Naive B cell (primary cell): Measurements from ENCODE around the gene TAOK1. TPM values are rescaled to one million over a fixed set of nuclear protein-coding genes. Genes with fewer than 3 reads are reported as not detected.

ENCODE experiments used
- ATAC-seq, 2 donors: fragments of 150-1000 bp; cut with Tn5 transposase; 2 replicates each; pipeline ENCODE4 v1.10.0; 2021; ENCODE audit warnings: low read depth in 2 of 2, mild to moderate bottlenecking in 2 of 2, moderate library complexity in 2 of 2
- DNase-seq: peaks from one replicate; pipeline ENCODE4 v3.0.0; 2022
- H3K27ac Mint-ChIP-seq, 6 donors: one replicate each; pipeline ENCODE4 v1.8.0; 2020 to 2022; ENCODE audit warnings: mild to moderate bottlenecking in 6 of 6, mixed read lengths in 6 of 6, moderate library complexity in 5 of 6, inconsistent platforms in 2 of 6
- H3K27me3 Mint-ChIP-seq, 3 donors: one replicate each; pipeline ENCODE4 v1.8.0; 2021 to 2022; ENCODE audit warnings: mixed read lengths in 3 of 3, mild to moderate bottlenecking in 1 of 3
- H3K36me3 Mint-ChIP-seq, 2 donors: one replicate each; pipeline ENCODE4 v1.8.0; 2020 to 2022; ENCODE audit warnings: mixed read lengths in 2 of 2, inconsistent platforms in 1 of 2, mild to moderate bottlenecking in 1 of 2
- H3K4me1 Mint-ChIP-seq, 3 donors: one replicate each; pipeline ENCODE4 v1.8.0; 2020 to 2022; ENCODE audit warnings: mixed read lengths in 3 of 3, inconsistent platforms in 1 of 3, mild to moderate bottlenecking in 1 of 3, moderate library complexity in 1 of 3
- H3K4me3 Mint-ChIP-seq, 8 donors: one replicate each; pipeline ENCODE4 v1.8.0; 2020 to 2022; ENCODE audit warnings: mild to moderate bottlenecking in 8 of 8, mixed read lengths in 8 of 8, moderate library complexity in 8 of 8, inconsistent platforms in 2 of 8
- H3K9me3 Mint-ChIP-seq, 7 donors: one replicate each; pipeline ENCODE4 v1.8.0; 2020 to 2022; ENCODE audit warnings: mixed read lengths in 7 of 7, mild to moderate bottlenecking in 5 of 7, inconsistent platforms in 2 of 7, moderate library complexity in 1 of 7
- polyA plus RNA-seq, 6 donors: library from polyadenylated mRNA; unstranded; fragments of 300-500 nt; fragmentation: Illumina TruSeq; gene quantifications; one replicate each; pipeline ENCODE4 v1.2.3, GENCODE V29; 2021; ENCODE audit warnings: low read depth in 6 of 6

Gene TAOK1
- polyA plus RNA-seq, 6 donors from 2014 or later, result 0.06 to 6.9 (median 3.8) TPM

DNA sequence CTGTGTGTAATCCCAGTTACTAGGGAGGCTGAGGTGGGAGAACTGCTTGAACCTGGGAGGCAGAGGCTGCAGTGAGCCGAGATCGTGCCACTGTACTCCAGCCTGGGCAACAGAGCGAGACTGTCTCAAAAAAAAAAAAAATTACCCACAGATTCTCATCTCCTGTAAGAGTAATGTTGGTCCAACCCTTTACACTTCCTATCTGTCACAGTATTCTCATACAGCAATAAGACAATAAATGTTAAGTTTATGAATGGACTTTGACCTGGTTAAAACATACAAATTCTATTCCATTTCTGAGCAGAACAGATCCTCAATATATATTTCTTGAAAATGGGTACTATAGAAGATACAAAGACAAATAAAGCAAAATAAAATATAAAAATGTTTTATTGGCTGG lies 30.4 kb upstream of the TAOK1 start:
- DNase-seq, result no peak
- no peaks in the 10 kb centered on the region for H3K9me3 Mint-ChIP-seq
- ATAC-seq, result no peak
- no peaks in the 10 kb centered on the region for H3K27me3 Mint-ChIP-seq
- H3K36me3 Mint-ChIP-seq, result no peaks in the 10 kb centered on the region
- no peak overlapping the region for H3K4me3 Mint-ChIP-seq
- peaks cover 0 to 5% (median 3%) of the 10 kb centered on the region in 3 donors for H3K4me1 Mint-ChIP-seq
- no peak overlapping the region for H3K27ac Mint-ChIP-seq

DNA sequence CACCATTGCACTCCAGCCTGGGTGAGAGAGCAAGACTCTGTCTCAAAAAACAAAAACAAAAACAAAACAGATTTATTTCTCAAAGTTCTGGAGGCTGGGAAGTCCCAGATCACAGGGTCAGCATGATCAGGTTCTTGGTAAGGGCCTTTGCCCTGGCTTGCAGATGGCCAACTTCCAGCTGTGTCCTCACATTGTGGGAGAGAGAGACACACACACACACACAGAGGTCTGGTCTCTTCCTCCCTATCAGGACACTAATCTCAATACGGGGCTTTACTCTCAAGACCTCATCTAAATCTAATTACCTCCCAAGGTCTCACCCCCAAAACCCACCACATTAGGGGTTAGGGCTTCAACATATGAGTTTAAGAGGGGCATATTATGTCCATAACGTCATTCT lies 26.4 kb upstream of the TAOK1 start:
- Mint-ChIP-seq H3K27me3 (no peaks in the 10 kb centered on the region), H3K9me3 (no peaks in the 10 kb centered on the region), H3K36me3 (no peaks in the 10 kb centered on the region), H3K4me3 (no peak overlapping the region), H3K4me1 (no peaks in the 10 kb centered on the region), H3K27ac (no peak overlapping the region)
- ATAC-seq (no peak), DNase-seq (no peak)

DNA sequence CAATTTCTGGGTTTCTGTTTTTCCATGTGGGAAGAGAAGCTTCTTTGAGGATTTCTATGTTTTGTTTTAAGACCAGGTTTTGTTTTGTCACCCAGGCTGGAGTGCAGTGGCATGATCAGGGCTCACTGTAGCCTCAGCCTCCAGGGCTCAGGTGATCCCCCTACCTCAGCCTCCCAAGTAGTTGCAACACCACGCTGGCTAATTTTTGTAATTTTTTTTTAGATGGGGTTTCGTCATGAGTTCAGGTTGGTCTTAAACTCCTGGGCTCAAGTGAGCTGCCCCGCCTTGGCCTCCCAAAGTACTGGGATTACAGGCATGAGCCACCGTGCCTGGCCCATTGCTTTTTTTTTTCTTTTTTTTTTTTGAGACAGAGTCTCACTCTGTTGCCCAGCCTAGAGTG lies 25.5 kb upstream of the TAOK1 start:
- H3K4me3 Mint-ChIP-seq, result no peak overlapping the region
- DNase-seq (no peak), ATAC-seq (no peak)
- H3K27ac Mint-ChIP-seq, result no peak overlapping the region
- no peaks in the 10 kb centered on the region for H3K9me3 Mint-ChIP-seq
- no peaks in the 10 kb centered on the region for H3K4me1 Mint-ChIP-seq
- no peaks in the 10 kb centered on the region for H3K27me3 Mint-ChIP-seq
- H3K36me3 Mint-ChIP-seq, result no peaks in the 10 kb centered on the region

DNA sequence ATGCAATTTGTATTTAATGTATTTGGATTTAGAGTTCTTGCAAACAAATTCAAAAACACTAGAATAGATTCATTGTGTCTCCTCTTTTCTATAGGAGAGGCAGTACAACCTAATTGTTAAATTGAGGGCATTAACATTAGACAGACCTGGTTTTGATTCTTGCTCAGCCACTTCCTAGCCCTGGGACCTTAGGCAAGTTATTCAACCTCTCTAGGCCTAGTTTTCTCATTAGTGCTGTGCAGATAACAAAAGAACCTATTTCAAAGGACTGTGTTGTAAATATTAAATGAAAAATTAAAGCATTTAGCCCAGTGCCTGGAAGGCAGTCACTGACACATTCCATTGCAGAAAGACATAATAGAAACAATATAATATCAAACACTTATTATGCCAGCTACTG lies 22.0 kb upstream of the TAOK1 start:
- no peaks in the 10 kb centered on the region for H3K27me3 Mint-ChIP-seq
- no peaks in the 10 kb centered on the region for H3K4me1 Mint-ChIP-seq
- no peak for DNase-seq
- H3K9me3 Mint-ChIP-seq, result no peaks in the 10 kb centered on the region
- H3K4me3 Mint-ChIP-seq, result no peak overlapping the region
- H3K27ac Mint-ChIP-seq, result no peak overlapping the region
- ATAC-seq, result no peak
- no peaks in the 10 kb centered on the region for H3K36me3 Mint-ChIP-seq

DNA sequence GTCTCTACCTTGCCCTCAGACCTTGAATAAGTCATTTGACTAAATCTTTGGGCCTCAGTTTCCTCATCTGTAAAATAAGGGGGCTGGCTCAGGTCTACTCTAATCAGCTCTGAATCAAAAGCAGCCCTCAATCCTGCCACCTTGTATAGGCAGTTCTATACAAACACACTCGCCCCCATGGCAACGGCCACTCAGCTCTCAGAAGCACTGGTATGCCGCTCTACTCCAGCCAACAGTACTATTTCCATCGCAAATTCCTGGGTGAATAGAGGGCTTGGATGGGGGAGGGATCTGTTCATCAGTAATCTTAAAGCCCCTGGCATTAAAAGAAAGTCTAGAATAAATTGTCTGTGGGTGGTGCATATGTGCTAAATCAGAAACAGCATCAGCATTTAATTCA lies 21.2 kb upstream of the TAOK1 start:
- no peak for ATAC-seq
- Mint-ChIP-seq H3K4me1 (no peaks in the 10 kb centered on the region), H3K27ac (no peak overlapping the region), H3K4me3 (no peak overlapping the region), H3K9me3 (no peaks in the 10 kb centered on the region), H3K36me3 (no peaks in the 10 kb centered on the region), H3K27me3 (no peaks in the 10 kb centered on the region)
- no peak for DNase-seq

DNA sequence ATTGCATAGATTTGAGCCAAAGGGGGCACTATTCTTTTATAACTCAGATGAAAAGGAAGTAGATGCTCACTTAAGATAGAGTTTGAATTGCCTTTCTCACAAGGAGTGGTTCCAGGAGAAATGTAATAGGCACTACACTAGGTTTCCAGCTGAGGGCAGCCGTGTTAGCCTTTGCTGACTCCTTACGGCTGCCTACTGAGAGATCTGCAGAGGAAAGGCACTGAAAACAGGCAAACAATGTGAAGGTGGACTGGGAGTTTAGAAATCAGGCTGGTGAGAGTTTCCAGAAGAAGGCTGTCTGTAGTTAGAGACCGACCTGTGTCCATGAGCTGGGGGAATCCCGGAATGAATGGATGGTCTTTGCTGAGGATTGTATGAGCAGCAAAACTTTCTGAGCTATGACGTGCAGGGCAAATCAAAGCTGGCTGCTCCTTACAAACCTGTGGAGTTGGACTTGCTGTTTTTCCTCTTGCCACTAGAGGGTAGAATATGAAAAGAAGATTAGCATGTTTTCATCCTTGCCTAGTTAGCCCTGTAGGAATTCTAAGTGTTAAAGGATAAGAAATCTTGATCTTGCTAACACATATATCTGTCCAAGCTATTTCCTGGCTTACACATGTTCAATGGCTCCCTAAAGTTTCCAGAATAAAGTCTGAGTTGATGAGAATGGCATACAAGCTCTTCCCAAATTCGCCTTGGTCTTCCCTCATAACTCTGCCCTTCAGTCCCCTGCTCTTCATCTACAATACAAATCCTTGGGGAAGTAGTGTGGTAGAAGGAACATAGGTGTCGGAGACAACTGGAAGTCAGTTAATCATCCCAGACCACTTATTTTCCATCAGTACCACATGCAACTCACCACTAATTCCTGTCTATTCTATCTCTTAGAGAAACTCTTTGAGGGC lies 20.1 kb upstream of the TAOK1 start:
- Mint-ChIP-seq H3K4me3 (no peak overlapping the region), H3K9me3 (no peaks in the 10 kb centered on the region), H3K27ac (no peak overlapping the region), H3K4me1 (no peaks in the 10 kb centered on the region), H3K27me3 (no peaks in the 10 kb centered on the region), H3K36me3 (no peaks in the 10 kb centered on the region)
- ATAC-seq, result peak; percentile 92 to 95
- DNase-seq, result peak; percentile 62

DNA sequence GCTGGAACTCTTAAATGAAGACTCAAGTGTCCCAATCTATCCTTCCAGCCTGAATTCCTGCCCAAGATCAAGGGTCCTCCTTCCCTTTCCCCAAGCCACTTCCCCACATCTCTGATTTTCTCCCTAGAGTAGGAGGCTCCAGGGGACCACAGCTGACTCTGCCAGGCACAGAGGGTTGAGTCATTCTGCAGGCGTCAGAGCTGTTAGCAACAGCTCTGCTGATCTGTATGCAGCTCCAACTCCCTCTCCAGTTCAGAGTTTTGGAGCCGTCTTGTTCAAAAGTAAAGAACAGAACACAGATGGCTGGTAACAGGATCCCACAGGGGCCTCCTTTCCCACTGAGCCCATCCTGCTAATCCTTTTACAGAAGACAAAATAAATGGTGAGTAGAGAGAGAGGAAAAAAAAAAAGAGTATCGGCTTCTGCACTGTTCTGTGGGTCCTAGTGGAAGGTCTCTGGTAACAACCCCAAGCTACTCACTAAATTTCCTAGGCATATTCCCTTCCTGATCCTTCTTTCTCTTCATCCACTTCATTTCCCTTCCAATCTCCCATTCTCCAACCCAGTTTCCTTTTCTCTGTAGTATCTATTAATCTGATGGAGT lies 13.4 kb upstream of the TAOK1 start:
- no peaks in the 10 kb centered on the region for H3K4me1 Mint-ChIP-seq
- no peak overlapping the region for H3K27ac Mint-ChIP-seq
- DNase-seq (no peak), ATAC-seq (no peak)
- H3K36me3 Mint-ChIP-seq, result no peaks in the 10 kb centered on the region
- H3K27me3 Mint-ChIP-seq, result peaks cover 0 to 10% (median 10%) of the 10 kb centered on the region in 3 donors
- H3K9me3 Mint-ChIP-seq, result no peaks in the 10 kb centered on the region
- no peak overlapping the region for H3K4me3 Mint-ChIP-seq

DNA sequence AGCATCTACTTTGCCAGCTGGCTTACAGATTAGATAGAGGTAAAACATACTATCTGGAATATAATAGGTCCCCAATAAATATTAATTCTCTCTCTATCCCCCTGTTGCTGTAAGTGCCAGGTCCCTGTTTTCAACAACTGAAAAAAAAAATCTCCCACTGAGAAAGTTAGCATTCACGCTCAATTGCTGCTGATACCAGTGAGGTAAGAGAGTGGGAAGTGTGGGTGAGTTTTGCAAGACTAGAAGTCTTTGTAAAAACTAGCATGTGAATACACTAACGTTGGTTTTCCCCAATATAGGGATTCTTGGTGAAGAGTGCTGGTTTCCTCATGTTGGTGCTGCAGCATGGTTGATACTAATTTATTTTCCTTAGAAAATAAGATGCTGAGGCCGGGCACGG lies 11.7 kb upstream of the TAOK1 start:
- DNase-seq (no peak), ATAC-seq (no peak)
- Mint-ChIP-seq H3K4me3 (no peak overlapping the region), H3K36me3 (no peaks in the 10 kb centered on the region), H3K27me3 (peaks cover 0 to 10% (median 10%) of the 10 kb centered on the region in 3 donors), H3K4me1 (no peaks in the 10 kb centered on the region), H3K27ac (no peak overlapping the region), H3K9me3 (no peaks in the 10 kb centered on the region)

DNA sequence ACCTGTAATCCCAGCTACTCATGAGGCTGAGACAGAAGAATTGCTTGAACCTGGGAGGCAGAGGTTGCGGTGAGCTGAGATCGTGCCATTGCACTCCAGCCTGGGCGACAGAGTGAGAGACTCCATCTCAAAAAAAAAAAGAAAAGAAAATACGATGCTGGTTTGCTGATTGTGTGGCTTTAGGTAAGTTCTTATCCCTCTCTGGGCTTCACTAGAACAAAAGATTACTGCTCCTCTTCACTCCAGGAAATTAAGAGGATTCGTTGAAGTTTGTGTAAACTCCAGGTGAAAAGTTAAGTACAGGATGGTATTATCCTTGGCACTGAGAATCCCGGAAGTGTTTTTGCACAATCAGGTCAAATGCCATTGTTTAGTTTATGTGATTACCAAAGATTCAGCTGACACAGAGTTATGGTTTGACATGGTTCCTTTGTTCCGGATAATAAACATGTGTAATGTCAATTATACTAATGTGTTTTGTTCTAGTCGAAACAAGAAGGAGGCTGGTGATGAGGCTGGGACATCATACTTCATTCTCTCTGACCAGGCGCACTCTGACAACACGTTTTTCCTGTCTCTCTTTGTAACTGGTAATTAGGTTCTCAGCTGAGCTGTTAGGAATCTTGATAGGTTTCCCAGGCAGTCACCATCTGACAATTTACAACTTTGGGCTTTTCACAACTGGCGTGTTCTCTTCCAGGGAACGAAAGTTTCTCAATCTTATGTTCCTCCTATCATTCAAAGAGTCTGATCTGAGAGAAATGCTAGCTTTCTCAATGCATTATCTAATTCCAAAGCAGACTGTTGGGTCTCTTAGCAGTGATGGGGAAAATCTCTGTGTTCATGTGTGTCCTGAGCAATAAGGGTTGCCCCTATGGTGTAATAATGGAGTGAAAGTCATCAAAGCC lies 10.8 kb upstream of the TAOK1 start:
- no peaks in the 10 kb centered on the region for H3K4me1 Mint-ChIP-seq
- peaks cover 0 to 10% (median 10%) of the 10 kb centered on the region in 3 donors for H3K27me3 Mint-ChIP-seq
- no peaks in the 10 kb centered on the region for H3K36me3 Mint-ChIP-seq
- H3K4me3 Mint-ChIP-seq, result no peak overlapping the region
- no peak for DNase-seq
- H3K27ac Mint-ChIP-seq, result peak overlapping the region in 1 of 6 donors; percentile 66
- H3K9me3 Mint-ChIP-seq, result no peaks in the 10 kb centered on the region
- ATAC-seq, result no peak

DNA sequence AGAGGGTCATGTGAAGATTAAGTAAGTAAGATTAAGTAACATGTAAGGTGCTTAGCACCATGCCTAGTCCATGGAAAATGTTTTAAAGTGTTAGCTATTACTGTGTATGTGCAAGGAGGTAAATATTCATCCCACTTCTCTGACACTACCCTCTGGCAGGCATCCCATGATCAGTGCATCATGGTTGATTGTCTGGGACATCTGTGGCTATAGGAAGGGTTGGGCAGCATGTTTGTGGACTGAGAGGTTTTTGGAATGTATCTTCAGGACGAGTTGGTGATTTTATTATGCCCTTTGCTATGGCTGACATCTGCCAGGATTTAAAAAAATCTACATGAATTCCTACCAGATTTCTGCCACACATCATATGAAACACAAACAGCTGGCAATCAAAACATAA lies 6.5 kb upstream of the TAOK1 start:
- Mint-ChIP-seq H3K27ac (no peak overlapping the region), H3K27me3 (no peaks in the 10 kb centered on the region), H3K4me3 (no peak overlapping the region), H3K36me3 (no peaks in the 10 kb centered on the region), H3K4me1 (no peaks in the 10 kb centered on the region), H3K9me3 (no peaks in the 10 kb centered on the region)
- DNase-seq (no peak), ATAC-seq (no peak)

DNA sequence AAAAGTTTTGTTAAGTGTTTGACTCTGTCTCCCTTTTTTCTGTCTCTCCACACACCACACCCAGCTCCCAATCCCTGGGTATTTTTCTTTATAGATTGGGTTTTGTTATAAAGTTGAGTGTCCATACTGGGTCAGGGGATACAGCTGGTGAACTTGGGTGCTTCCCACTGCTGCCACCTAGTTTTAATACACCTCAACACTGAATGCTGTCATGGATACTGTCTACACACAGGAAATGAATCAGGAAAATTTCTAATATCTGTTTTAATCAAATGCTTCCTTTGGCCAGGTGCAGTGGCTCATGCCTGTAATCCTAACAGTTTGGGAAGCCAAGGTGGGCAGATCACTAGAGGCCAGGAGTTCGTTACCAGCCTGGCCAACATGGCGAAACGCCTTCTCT lies 5.3 kb upstream of the TAOK1 start:
- no peaks in the 10 kb centered on the region for H3K9me3 Mint-ChIP-seq
- ATAC-seq (no peak), DNase-seq (no peak)
- no peaks in the 10 kb centered on the region for H3K36me3 Mint-ChIP-seq
- H3K27ac Mint-ChIP-seq, result peak overlapping the region in 1 of 6 donors; percentile 69
- H3K27me3 Mint-ChIP-seq, result no peaks in the 10 kb centered on the region
- H3K4me1 Mint-ChIP-seq, result peaks cover 4 to 8% (median 5%) of the 10 kb centered on the region in 3 donors
- H3K4me3 Mint-ChIP-seq, result no peak overlapping the region

DNA sequence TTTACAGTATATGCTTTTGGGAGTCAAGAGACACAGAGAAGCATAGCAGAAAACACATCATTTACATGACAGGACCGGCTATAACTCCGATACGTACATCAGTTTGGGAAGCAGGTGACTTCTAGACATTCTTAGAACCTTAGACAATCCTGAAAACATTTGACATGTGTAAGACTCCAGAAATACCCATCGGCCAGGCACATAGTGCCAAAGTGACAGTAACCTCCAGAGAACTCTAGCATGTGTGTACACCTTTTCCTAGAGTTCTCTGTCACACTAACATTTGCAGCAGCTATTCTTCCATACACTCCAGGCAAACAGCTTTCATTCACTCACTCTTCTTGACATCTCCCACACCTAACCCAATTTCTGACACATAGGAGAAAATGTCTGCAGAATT lies 3.4 kb upstream of the TAOK1 start:
- Mint-ChIP-seq H3K4me1 (peaks cover 14 to 19% (median 16%) of the 10 kb centered on the region in 3 donors), H3K27me3 (no peaks in the 10 kb centered on the region), H3K9me3 (no peaks in the 10 kb centered on the region), H3K27ac (no peak overlapping the region), H3K36me3 (no peaks in the 10 kb centered on the region), H3K4me3 (peak overlapping the region in 1 of 8 donors; percentile 55)
- DNase-seq, result no peak
- no peak for ATAC-seq

DNA sequence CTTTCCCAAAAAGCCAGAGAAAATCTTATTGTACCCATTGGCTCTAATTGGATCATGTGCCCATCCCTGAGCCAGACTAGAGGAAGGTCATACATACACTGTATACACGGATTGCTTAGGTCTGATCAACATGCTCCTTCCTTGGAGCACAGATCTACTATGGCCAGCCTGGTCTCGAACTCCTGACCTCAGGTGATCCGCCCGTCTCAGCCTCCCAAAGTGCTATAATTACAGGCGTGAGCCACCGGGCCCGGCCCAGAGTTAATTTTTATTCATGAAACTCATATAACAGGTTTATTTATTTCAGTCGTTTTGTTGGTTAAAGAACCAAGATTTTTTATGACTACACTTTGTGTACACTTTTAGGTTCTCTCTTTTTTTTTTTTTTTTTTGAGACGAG lies 1.2 kb upstream of the TAOK1 start:
- Mint-ChIP-seq H3K4me3 (peak overlapping the region; percentile 31 to 98 (median 76)), H3K4me1 (peaks cover 28 to 38% (median 38%) of the 10 kb centered on the region in 3 donors), H3K36me3 (no peaks in the 10 kb centered on the region), H3K9me3 (no peaks in the 10 kb centered on the region), H3K27ac (peak overlapping the region in 2 of 6 donors; percentile 79 to 94), H3K27me3 (no peaks in the 10 kb centered on the region)
- no peak for ATAC-seq
- DNase-seq, result no peak
